Measurements from ENCODE around the gene MSRB2.

- TF ChIP-seq POLR2A (IDR thresholded peaks at IDR 0.05): no peak
- TF ChIP-seq CTCF (IDR thresholded peaks at IDR 0.05): no peak
- no peak for TF ChIP-seq POLR2AphosphoS5 (IDR thresholded peaks at IDR 0.05)
- TF ChIP-seq EP300 (IDR thresholded peaks at IDR 0.05): no peak
Measured at GRCh38 chr10:23148214-23148613, 52.8 kb downstream of the MSRB2 start.

Data from suprapubic skin (tissue), 4 donors.